GM21825 (cell line): ENCODE results near the gene JAGN1.
"Not testable (repeated sequence)": the region's sequence is repeated elsewhere in the genome, so short reads cannot be mapped to it uniquely, and the experiment has no call there.

Source experiments
- ATAC-seq: cut with Tn5 transposase; IDR thresholded peaks from one replicate; pipeline ENCODE4 v1.9.1; 2021; ENCODE audit warnings: mild to moderate bottlenecking, moderate library complexity; ENCODE audit not compliant: unreplicated experiment

JAGN1 gene

DNA sequence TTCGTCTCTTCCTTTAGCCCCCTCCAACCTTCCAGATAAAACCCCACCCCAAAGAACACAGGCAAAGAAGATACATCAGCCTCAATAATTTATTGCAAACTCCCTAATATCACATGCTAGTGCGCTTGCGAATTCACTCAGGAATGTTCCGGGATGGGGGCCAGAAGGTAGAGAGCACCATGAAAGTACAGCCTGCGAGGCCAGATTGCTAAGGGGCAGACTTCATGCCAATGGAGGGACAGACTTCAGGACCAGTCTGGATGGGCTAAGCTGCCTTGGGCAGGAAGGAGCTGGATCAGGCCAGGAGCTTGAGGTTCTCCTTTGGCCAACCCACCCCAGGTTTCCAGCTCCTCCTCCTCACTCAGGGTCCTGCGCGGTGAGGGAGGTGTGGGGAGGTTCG, 23.8 kb upstream of the JAGN1 start:
- ATAC-seq = no peak

DNA sequence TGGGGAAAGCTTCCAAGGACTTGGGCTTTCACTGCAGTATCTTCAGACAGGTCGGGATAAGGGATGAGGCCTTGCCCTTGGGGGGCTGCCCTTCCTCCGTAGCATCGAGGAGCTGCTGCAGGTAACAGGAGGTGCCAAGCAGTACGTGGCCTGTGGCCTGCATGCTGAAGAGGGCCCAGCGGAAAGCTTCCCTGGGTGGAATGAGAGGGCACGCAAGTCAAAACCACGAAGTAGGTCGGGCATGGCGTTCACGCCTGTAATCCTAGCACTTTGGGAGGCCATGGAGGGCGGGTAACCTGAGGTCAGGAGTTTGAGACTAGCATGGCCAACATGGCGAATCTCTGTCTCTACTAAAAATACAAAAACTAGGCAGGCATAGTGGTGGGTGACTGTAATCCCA, 23.3 kb upstream of the JAGN1 start:
- no peak for ATAC-seq

DNA sequence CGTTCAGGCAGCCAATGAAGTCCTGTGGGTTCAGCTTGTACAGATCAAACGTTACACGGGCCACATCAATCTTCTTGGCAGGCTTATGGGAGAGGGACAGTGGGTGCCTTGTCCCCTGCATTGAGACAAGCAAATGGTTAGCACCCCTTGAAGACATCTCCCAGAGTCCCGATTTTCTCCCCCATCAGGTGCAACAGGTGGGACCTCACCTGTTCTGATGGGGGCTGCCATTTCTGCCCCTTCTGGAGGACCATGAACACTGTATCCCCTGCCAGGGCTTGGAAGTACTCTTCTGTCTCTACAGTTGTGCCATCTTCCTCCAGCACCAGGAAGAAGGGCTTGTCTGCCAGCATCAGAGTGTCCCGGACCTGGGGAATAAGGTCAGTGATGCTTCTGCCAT, 20.5 kb upstream of the JAGN1 start:
- no peak for ATAC-seq

DNA sequence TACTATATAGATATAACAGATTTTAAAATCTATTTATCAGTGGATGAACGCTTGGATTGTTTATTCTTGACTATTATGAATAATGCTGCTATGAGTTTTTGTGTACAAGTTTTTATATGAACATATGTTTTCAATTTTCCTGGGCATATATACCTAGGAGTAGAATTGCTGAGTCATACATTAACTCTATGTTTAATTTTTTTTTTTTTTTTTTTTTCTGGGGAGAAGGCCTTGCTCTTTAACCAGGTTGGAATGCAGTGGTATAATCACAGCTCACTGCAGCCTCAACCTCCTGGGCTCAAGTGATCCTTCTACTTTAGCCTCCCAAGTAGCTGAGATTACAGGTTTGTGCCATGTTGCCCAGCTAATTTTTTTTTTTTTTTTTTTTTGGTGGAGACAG, 19.4 kb upstream of the JAGN1 start:
- no peak for ATAC-seq

DNA sequence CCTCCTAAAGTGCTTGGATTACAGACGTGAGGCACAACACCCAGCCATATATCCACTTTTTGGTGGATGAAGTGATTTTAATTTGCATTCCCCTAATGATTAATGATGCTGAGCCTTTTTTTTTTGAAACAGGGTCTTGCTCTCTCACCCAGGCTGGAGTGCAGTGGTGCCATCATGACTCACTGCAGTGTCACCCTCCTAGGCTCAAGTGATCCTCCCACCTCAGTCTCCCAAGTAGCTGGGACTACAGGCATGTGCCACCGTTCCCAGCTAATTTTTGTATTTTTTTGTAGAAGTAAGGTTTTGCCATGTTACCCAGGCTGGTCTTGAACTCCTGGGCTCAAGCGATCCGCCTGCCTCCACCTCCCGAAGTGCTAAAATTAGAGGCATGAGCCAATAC, 18.3 kb upstream of the JAGN1 start:
- ATAC-seq = not testable (repeated sequence)

DNA sequence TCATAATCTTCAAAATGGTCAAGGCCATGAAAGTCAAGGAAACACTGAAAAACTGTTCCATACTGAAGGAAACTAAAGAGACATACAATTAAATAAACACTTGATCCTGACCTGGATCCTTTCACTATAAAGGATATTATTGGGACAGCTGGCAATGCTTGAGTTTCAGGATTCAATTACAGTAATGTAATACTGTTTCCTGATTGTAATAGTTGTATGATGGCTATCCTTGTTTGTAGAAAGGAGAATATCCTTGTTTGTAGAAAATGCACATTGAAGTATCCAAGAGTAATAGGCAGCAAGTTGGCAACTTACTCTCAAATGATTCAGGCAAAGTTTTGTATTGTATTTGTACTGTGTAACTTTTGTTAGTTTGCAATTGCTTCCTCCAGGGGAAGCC, 15.0 kb upstream of the JAGN1 start:
- no peak for ATAC-seq

DNA sequence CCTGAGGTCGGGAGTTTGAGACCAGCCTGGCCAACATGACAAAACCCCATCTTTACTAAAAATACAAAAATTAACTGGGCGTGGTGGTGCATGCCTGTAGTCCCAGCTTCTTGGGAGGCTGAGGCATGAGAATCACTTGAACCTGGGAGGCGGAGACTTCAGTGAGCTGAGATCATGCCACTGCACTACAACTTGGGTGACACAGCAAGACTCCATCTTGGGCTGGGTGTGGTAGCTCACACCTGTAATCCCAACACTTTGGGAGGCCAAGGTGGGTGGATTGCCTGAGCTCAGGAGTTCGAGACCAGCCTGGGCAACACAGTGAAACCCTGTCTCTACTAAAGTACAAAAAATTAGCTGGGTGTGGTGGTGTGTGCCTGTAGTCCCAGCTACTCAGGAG, 14.2 kb upstream of the JAGN1 start:
- ATAC-seq = not testable (repeated sequence)

DNA sequence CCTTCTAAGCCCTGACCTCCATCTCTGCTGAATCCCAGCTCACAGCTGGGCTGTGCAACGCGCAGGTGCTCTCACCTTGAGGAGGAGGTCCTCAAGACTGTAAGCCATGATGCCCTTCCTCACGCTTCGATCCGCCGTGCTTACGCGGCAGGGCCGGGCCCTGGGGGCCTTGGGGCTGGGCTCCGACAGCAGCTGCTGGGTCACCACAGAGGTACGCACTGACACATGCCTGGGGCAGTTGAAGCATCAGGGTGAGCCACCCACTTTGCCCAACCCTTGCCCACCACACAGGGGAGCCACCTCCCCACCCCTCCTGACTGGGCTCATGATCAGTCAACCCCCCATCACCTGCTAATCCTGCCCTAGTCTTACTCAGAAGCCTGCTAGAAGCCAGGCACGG, 13.4 kb upstream of the JAGN1 start:
- no peak for ATAC-seq

DNA sequence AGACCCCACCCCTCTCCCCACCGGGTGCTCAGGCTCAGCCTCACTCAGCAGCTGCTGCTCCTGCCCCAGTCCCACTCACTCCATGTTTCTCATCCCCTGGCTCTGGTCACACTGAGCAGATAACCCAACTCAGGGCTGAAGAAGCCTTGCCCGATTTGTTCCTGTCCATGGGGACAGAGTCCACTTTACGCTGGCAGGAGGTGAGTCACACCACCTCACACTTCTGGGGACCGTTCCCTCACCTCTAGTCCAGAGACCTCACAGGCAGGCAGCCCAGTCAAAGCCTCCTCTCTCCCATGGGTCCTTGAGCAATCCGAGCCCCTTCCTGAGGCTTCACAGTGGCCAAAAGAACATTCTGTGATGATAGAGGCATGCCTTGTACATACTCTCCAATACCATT, 11.7 kb upstream of the JAGN1 start:
- no peak for ATAC-seq

DNA sequence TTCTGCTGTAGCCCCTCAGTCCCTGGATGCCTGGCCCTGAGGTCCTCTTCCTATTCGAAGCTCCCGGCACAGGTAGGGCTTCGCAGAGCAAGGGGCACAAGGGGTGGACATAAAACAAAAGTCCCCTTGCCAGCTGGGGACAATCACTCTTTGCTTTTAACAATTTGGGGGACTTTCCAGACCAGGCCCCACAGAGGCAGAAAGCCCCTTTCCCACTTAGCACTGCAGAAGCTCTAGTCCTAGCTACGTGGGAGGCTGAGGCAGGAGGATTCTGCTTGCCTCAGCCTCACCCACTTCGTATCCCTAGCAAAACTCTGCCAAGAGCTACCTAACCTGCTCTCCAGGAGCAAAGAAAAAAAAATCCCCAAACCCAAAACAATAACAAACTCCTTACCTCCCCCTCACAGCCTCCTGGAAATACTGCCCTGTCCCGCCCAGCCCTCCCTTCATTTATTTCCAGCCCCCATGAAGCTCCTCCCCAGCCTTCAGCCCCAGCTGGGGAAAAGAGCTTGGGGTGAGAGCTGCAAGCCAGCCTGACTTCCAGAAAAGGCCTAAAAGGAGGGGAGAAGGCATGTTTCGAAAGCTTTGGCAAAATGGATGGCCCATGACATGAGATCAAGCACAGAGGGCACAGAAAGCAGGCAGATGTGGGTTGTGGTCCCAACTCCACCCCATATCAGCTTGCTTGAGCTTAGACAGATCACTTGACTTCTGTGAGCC, 10.4 kb upstream of the JAGN1 start, which contains the start of gene CIDEC:
Gene CIDEC (minus strand): TSS at position 424 of the 720 bp plus-strand sequence. CDS start 1,767 bp downstream, outside the sequence.
- ATAC-seq = no peak

DNA sequence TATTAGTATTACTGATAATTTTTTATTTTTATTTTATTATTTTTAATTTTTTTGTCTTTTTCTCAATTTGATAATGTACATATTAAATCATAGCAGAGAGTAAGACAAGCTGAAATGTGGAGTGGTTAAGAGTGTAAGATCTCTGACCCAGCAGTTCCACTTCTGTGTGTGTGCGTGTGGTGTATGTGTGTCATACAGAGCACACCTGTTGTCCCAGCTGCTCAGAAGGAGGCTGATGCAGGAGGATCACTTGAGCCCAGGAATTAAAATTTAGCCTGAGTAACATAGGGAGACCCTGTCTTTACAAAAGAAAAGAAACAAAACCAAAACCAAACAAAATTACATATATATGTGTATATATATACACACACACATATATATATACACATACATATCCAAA, 9.0 kb upstream of the JAGN1 start:
- ATAC-seq = no peak

DNA sequence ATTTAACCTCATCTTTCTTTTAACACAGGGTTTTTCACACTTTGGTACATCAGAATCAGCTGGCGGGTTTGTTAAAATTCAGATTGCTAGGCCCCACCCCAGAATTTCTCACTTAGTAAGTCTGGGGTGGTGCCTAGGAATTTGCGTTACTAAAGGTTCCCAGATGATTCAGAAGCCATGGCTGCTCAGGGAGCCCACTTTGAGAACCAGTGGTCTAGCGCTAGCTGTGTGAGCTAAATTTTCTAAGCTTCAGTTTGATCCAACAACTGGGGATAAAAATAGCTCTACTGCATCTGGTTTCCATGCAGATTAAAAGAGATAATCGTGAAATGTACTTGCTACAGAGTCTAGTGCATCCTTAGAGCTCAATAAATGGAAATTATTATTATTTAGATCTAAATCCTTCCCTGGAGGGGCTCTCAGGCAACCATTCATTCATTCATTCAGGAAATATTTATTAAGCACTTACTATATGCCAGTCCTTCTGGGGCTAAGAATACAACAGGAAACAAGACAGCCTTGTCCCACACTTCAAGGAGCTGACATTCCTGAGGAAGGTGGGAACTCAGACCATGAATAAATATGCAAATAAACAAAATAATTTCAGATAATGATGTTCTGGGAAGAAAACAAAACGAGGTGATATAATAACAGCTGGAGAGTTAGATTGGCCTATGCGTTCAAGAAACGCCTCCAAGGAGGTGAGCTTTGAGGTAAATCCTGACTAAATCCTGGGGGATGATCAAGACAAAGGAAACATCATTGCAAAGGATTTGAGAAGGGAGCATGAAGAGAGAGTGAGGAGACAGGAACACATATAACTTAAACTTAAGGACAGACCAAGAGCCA, 6.5 kb upstream of the JAGN1 start:
- ATAC-seq = no peak

DNA sequence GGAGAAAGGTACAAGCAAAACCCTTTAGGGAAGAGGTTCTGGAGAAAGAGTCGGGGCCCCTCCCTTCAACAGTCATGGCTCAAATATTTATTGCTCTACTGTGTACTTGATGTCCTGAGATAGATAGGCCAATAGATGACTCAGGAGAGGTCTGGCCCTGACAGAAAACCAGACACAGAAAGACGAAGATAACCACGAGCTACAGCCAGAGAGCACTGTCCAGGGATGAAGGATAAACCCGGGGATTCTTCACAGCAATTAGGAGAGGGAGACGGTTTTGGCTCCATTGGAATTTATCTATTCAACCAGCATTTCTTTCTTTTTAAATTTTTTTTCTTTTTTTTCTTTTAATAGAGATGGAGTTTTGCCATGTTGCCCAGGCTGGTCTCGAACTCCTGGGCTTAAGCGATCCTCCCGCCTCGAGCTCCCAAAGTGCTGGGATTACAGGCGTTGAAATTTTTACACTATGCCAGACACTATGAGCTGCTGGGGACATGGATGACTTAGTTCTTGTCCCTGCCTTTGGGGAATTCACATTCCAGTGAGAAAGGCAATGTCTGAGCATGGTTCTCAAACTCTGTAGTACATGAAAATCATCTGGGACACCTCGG, 5.8 kb upstream of the JAGN1 start:
- ATAC-seq = no peak

DNA sequence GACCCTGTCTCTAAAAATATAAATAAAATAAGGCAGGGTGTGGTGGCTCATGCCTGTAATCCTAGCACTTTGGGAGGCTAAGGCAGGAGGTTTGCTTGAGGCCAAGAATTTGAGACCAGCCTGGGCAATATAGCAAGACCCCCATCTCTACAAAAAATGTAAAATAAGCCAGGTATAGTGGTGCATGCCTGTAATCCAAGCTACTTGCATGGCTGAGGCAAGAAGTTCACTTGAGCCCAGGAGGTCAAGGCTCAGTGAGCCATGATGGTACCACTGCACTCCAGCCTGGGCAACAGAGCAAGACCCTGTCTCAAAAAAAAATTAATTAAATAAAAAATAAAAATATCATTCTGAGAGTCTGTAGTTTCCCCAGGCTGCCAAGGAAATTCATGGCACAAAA, 4.1 kb upstream of the JAGN1 start:
- ATAC-seq = no peak

DNA sequence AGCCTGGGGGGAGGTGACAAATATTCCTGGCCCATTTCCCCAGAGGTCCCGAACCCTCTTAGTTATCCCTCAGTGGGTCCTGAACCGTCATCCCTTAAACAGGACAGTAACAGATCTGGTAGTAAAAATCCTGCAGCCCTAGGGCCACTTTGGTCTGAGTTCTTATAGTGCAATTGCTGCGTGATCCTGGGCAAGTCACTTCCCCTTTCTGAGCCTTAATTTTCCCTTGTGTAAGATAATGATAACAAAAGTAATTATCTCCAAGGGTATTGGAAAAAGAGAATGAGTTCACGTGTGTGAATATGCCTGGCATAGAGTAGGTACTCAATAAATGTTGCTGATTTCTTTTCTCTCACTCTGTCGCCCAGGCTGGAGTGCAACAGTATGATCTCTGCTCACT, 2.9 kb upstream of the JAGN1 start:
- no peak for ATAC-seq

DNA sequence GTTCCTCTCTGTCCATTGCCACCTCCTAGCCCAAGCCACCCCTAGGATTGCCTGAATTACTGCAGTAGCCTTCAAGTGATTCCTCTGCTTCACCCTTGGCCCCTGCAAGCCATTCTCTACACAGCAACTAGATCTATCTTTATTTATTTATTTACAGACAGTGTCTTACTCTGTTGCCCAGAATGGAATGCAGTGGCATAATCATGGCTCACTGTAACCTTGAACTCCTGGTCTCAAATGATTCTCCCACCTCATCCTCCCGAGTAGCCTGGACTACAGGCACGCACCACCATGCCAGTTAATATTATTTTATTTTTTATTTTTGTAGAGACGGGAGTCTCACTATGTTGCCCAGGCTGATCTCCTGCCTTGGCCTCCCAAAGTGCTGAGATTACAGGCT, 1.9 kb upstream of the JAGN1 start:
- ATAC-seq = no peak

DNA sequence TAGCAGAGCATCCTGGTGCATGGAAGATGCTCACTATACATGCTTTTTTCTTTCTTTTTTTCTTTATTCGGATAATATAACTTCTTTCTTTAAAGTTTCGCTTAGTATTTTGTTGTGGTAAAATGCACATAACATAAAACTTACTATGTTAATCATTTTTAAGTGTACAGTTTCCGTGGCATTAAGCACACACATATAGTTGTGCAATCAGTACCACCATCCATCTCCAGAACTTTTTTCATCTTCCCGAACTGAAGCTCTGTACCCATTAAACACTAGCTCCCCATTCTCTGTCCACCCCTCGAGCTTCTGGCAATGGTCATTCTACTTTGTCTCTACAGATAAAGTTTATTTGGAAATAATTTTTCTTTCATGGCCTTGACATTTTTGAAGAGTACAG, 1.0 kb upstream of the JAGN1 start:
- no peak for ATAC-seq

DNA sequence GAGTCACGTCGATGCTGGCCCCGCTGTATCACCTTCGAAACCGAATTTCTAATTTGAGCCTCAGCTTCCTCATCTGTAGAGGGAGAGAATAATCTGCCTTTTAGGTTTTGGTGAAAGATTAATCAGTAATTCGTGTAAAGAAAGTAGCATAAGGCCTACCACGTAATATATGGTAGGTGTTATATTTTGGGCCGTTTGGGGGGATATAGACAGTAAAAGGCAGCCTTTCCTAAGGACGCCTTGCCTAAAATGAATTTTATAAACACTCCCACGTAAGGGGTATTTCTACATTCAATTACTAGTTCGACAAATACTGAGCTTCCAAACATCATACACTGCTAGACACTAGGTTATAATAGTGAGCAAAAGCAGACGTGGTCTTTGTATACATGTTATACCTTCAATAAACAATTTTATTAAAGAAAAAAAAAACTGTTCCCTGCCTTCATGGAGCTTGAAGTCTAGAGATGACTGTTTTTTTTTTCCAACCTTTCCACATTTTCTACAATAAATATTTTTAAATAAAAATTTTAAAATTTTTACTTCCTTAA, 737 bp downstream of the JAGN1 start:
- no peak for ATAC-seq

DNA sequence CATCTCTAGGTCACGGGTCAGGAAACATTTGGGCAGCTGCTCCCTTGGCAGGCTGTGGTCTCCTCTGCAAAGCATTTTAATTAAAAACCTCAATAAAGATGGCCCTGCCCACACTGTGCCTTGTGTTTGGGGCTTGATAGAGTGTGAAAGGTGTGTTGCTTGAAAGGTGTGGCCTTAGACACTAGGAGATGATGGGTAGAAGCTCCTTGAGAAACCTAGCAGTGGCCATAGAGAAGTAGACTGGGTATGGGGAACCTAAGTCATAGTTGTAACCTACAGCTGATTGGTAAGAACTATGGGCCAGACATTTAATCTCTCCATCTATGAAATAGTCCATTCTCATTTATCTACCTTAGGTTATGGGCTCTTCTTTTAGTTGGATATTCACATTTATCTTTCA, 3.3 kb downstream of the JAGN1 start:
- ATAC-seq = no peak

DNA sequence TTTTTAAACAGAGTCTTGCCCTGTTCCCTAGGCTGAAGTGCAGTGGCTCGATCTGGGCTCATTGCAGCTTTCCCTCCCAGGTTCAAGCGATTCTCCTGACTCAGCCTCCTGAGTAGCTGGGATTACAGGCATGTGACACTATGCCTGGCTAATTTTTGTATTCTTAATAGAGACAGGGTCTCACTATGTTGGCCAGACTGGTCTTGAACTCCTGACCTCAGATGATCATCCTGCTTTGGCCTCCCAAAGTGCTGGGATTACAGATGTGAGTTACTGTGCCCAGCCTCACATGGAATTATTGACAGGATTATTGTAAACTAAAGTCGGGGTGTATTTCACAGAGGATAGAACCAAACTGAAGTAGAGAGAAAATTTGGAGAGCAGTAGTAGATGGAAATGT, 5.3 kb downstream of the JAGN1 start:
- not testable (repeated sequence) for ATAC-seq

DNA sequence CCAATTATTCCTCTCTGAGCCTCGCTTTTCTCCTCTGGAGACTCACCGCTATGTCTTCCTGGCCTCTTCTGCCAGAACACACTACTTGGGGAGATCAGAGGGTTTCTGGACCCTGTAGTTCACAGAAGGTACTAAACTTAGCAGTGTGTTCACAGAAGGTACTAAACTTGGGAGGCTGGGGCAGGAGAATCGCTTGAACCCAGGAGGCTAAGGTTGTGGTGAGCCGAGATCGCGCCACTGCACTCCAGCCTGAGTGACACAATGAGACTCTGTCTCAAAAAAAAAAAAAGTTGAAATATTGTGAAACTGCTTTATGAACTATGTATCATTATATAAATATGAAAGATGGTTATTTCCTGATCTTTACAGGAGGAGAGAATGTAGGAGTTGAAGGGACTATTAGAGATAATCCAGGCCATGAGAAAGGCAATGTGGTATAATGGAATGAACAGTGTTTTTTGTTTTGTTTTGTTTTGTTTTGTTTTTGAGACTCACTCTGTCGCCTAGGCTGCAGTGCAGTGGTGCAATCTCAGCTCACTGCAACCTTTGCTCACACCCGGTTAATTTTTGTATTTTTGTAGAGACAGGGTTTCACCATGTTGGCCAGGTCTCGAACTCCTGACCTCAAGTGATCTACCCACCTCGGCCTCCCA, 6.5 kb downstream of the JAGN1 start:
- not testable (repeated sequence) for ATAC-seq
